EH (cell line): Measurements from ENCODE around the gene CPD.

Source experiments
- DNase-seq: peaks from one replicate; pipeline ENCODE4 v3.0.0-alpha.2; 2015; ENCODE audit warnings: low read depth

CPD gene

GRCh38 chr17:30506481-30506880 lies 127.8 kb downstream of the CPD start:
- DNase-seq = no peak

GRCh38 chr17:30513346-30513745 lies 134.6 kb downstream of the CPD start:
- DNase-seq = peak; percentile 13

GRCh38 chr17:30514895-30515596 lies 136.3 kb downstream of the CPD start:
- DNase-seq = no peak

GRCh38 chr17:30517786-30518185 lies 139.1 kb downstream of the CPD start:
- peak; percentile 29 for DNase-seq

GRCh38 chr17:30519166-30519565 lies 140.4 kb downstream of the CPD start:
- DNase-seq = no peak
